Neural progenitor cell (in vitro differentiated cells): ENCODE measurements around the gene DNAJB11. TPM values are rescaled to one million over a fixed set of nuclear protein-coding genes. Genes with fewer than 3 reads are reported as not detected.
A peak's percentile ranks its signal among the peaks of the same experiment; 100 is the strongest.

Experiments used
- DNase-seq: peaks from one replicate; pipeline ENCODE4 v3.0.0-alpha.2; 2016; ENCODE audit warnings: low spot score
- H2AFZ ChIP-seq: fragments of 200-600 bp; sonication (generic); replicated peaks from 2 replicates; pipeline ENCODE4 v1.6.1; 2016; ENCODE audit warnings: antibody characterized with exemption
- H3F3A ChIP-seq: fragments of 200-600 bp; sonication (generic); 2 replicates; pipeline ENCODE4 v1.6.1; 2016; ENCODE audit warnings: antibody characterized with exemption, low read depth
- H3K27ac ChIP-seq: fragments of 200-600 bp; sonication (generic); 2 replicates; pipeline ENCODE4 v1.5.1; 2016; ENCODE audit warnings: mild to moderate bottlenecking
- H3K27me3 ChIP-seq: fragments of 200-600 bp; sonication (generic); 2 replicates; pipeline ENCODE4 v1.6.1; 2016; ENCODE audit warnings: mild to moderate bottlenecking, moderate library complexity
- H3K36me3 ChIP-seq: fragments of 200-600 bp; sonication (generic); 2 replicates; pipeline ENCODE4 v1.5.1; 2016
- H3K4me1 ChIP-seq: fragments of 200-600 bp; sonication (generic); 2 replicates; pipeline ENCODE4 v1.6.1; 2016; ENCODE audit warnings: mixed run types
- H3K4me2 ChIP-seq: fragments of 200-600 bp; sonication (generic); 2 replicates; pipeline ENCODE4 v1.6.1; 2016
- H3K4me3 ChIP-seq: fragments of 200-600 bp; sonication (generic); 2 replicates; pipeline ENCODE4 v1.5.1; 2016
- H3K79me2 ChIP-seq: fragments of 200-600 bp; sonication (generic); 2 replicates; pipeline ENCODE4 v1.6.1; 2016; ENCODE audit warnings: low read depth
- H3K9ac ChIP-seq: fragments of 200-600 bp; sonication (generic); 2 replicates; pipeline ENCODE4 v1.6.1; 2016
- H3K9me3 ChIP-seq: fragments of 200-600 bp; sonication (generic); 2 replicates; pipeline ENCODE4 v1.5.1; 2016; ENCODE audit warnings: low read depth
- H4K20me1 ChIP-seq: fragments of 200-600 bp; sonication (generic); 2 replicates; pipeline ENCODE4 v1.6.1; 2016; ENCODE audit warnings: low read depth
- H3K27ac Mint-ChIP-seq: 3 replicates; pipeline ENCODE4 v1.8.0; 2021; ENCODE audit warnings: mixed read lengths
- H3K27me3 Mint-ChIP-seq: 2 replicates; pipeline ENCODE4 v1.8.0; 2022; ENCODE audit warnings: low read depth, mild to moderate bottlenecking, inconsistent platforms, moderate library complexity, mixed read lengths; ENCODE audit not compliant: insufficient read depth
- H3K36me3 Mint-ChIP-seq: 3 replicates; pipeline ENCODE4 v1.8.0; 2021; ENCODE audit warnings: mixed read lengths
- H3K4me1 Mint-ChIP-seq: 3 replicates; pipeline ENCODE4 v1.8.0; 2021; ENCODE audit warnings: mixed read lengths
- H3K4me3 Mint-ChIP-seq: 3 replicates; pipeline ENCODE4 v1.8.0; 2021; ENCODE audit warnings: mild to moderate bottlenecking, moderate library complexity, mixed read lengths
- H3K9me3 Mint-ChIP-seq: 3 replicates; pipeline ENCODE4 v1.8.0; 2020; ENCODE audit warnings: mixed read lengths
- EZH2 ChIP-seq: fragments of 200-600 bp; sonication (generic); IDR thresholded peaks from 2 replicates; pipeline ENCODE4 v1.6.1; 2017; ENCODE audit warnings: antibody characterized with exemption, mild to moderate bottlenecking, moderate library complexity
- EZH2phosphoT487 ChIP-seq: fragments of 200-600 bp; sonication (generic); IDR thresholded peaks from 2 replicates; pipeline ENCODE4 v1.6.1; 2017; ENCODE audit warnings: antibody characterized with exemption
- total RNA-seq: library from RNA; depleted of rRNA; stranded (reverse); fragments of >200 nt; gene quantifications from 2 replicates; pipeline ENCODE4 v1.2.3, GENCODE V29; 2015; ENCODE audit warnings: low replicate concordance
- TF ChIP-seq, protein P1 (sequence below): fragments of 200-600 bp; sonication (generic); IDR thresholded peaks from 2 replicates; pipeline ENCODE4 v1.5.1; 2017; ENCODE audit warnings: antibody characterized with exemption, mild to moderate bottlenecking

Gene DNAJB11
- total RNA-seq, 1 donor from 2014 or later = 73.0 TPM

DNA sequence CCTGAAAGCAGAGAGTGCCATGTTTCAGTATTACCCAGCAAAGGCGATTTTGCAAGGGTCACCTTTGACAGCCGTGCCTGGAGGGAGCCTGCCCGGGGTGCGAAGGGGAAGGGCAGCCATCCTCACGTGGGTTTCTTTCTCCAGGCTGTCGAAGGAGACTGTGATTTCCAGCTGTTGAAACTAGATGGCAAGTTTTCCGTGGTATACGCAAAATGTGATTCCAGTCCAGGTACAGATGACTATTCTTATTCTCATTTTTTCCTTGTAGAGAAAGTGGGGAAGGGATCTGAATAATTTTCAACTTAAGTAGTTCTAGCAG, 45.7 kb downstream of the DNAJB11 start:
- H3K27me3 Mint-ChIP-seq = peaks cover 11% of the 10 kb centered on the region
- Histone ChIP-seq H2AFZ (no peak overlapping the region), H3K4me2 (no peak overlapping the region)

DNA sequence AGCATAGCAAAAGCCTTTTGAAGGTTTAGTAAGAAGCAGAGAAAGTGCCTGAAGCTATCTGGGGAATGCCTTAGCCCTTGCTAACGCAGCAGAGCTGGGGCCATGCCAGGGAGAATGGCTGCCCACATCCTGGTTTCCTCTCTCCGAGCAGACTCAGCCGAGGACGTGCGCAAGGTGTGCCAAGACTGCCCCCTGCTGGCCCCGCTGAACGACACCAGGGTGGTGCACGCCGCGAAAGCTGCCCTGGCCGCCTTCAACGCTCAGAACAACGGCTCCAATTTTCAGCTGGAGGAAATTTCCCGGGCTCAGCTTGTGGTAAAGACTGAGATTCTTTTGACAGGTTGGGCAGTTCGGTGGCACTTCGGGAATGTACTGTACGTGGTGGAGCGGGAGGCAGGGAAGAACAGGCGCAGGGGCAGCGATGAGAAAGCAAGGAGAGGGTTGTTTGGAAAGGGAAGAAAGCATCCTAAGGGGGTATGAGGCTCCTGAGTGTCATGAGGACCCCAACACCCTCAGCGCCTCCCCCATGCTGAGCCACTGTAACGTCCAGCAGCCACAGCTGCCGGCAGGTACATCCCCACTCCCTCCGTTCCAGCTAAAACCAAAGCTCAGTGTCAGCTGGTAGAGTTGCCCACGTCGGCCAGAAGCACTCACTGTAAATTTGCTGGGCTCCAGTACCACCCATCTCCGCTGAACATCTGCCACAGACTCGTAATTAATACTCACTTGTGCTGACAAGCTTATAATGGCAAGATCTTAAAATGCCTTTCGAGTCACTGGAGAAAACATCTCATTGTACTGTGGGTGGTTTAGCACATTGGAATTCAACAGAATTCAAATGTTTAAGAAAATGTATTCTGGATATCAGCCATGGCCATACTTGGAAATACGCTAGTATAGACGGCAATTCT, 46.8 kb downstream of the DNAJB11 start:
- Mint-ChIP-seq H3K4me1 (peaks cover 3% of the 10 kb centered on the region), H3K36me3 (no peaks in the 10 kb centered on the region), H3K27ac (peak overlapping the region; percentile 4), H3K9me3 (no peaks in the 10 kb centered on the region), H3K4me3 (no peak overlapping the region), H3K27me3 (peaks cover 13% of the 10 kb centered on the region)
- peaks cover 24% of the 10 kb centered on the region for H3K27me3 ChIP-seq
- no peaks in the 10 kb centered on the region for H4K20me1 ChIP-seq
- TF ChIP-seq EZH2 (no peak), EZH2phosphoT487 (no peak)
- TF ChIP-seq, protein P1, sequence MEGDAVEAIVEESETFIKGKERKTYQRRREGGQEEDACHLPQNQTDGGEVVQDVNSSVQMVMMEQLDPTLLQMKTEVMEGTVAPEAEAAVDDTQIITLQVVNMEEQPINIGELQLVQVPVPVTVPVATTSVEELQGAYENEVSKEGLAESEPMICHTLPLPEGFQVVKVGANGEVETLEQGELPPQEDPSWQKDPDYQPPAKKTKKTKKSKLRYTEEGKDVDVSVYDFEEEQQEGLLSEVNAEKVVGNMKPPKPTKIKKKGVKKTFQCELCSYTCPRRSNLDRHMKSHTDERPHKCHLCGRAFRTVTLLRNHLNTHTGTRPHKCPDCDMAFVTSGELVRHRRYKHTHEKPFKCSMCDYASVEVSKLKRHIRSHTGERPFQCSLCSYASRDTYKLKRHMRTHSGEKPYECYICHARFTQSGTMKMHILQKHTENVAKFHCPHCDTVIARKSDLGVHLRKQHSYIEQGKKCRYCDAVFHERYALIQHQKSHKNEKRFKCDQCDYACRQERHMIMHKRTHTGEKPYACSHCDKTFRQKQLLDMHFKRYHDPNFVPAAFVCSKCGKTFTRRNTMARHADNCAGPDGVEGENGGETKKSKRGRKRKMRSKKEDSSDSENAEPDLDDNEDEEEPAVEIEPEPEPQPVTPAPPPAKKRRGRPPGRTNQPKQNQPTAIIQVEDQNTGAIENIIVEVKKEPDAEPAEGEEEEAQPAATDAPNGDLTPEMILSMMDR = peak; percentile 86
- H3K9me3 ChIP-seq = no peaks in the 10 kb centered on the region
- no peak overlapping the region for H3K9ac ChIP-seq
- H2AFZ ChIP-seq = peak overlapping the region; percentile 99
- H3F3A ChIP-seq = peaks cover 3% of the 10 kb centered on the region
- peak overlapping the region; percentile 51 for H3K4me2 ChIP-seq
- H3K4me3 ChIP-seq = no peak overlapping the region
- no peak overlapping the region for H3K27ac ChIP-seq
- H3K36me3 ChIP-seq = no peaks in the 10 kb centered on the region
- no peaks in the 10 kb centered on the region for H3K4me1 ChIP-seq
- DNase-seq = peak; percentile 86
- H3K79me2 ChIP-seq = no peaks in the 10 kb centered on the region

More for the DNA sequence above, 45.7 kb downstream of the DNAJB11 start:
- Mint-ChIP-seq H3K36me3 (no peaks in the 10 kb centered on the region), H3K4me1 (peaks cover 3% of the 10 kb centered on the region), H3K27ac (no peak overlapping the region), H3K9me3 (no peaks in the 10 kb centered on the region), H3K4me3 (no peak overlapping the region)
- Histone ChIP-seq H3K27ac (no peak overlapping the region), H4K20me1 (no peaks in the 10 kb centered on the region), H3K79me2 (no peaks in the 10 kb centered on the region), H3K4me1 (no peaks in the 10 kb centered on the region), H3K36me3 (no peaks in the 10 kb centered on the region), H3K9ac (no peak overlapping the region), H3K9me3 (no peaks in the 10 kb centered on the region), H3F3A (peaks cover 3% of the 10 kb centered on the region), H3K27me3 (peaks cover 24% of the 10 kb centered on the region), H3K4me3 (no peak overlapping the region)
- TF ChIP-seq, protein P1 = no peak
- TF ChIP-seq EZH2phosphoT487 (no peak), EZH2 (no peak)
- DNase-seq = no peak

DNA sequence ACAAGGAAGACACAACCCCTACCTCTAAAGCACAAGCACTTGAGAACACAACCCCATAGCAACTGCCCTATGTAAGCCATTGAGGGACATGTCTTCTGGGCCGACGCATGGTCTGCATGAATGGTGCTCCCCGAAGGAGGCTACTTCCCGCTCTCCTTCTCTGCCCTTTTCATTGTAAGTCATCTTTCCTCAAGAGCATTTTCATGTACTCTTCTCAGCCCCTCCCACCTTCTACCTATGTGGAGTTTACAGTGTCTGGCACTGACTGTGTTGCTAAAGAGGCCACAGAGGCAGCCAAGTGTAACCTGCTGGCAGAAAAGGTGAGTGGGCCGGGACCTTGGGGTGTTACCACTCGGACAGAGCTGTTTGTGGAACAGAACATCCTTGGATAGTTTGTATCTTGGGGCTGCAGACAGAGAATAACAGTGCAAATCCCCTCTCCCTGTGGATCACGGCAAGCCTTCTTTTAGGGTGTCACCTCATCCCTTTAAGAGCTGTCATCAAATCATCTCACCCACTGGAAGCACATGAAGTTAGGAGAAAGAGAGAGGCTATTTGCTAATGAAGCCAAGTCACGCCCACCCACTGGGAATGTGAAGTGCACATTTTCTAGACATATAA, 47.9 kb downstream of the DNAJB11 start:
- no peak overlapping the region for H3K9ac ChIP-seq
- no peaks in the 10 kb centered on the region for H3K36me3 ChIP-seq
- Mint-ChIP-seq H3K4me1 (peaks cover 3% of the 10 kb centered on the region), H3K27ac (no peak overlapping the region), H3K9me3 (no peaks in the 10 kb centered on the region), H3K36me3 (no peaks in the 10 kb centered on the region), H3K4me3 (no peak overlapping the region), H3K27me3 (peaks cover 10% of the 10 kb centered on the region)
- no peak overlapping the region for H2AFZ ChIP-seq
- H3K27ac ChIP-seq = no peak overlapping the region
- H3K4me2 ChIP-seq = no peak overlapping the region
- H3K4me3 ChIP-seq = no peak overlapping the region
- peaks cover 26% of the 10 kb centered on the region for H3K27me3 ChIP-seq
- TF ChIP-seq, protein P1 = no peak
- TF ChIP-seq EZH2 (no peak), EZH2phosphoT487 (no peak)
- H3K4me1 ChIP-seq = no peaks in the 10 kb centered on the region
- peaks cover 3% of the 10 kb centered on the region for H3F3A ChIP-seq
- H3K9me3 ChIP-seq = no peaks in the 10 kb centered on the region
- no peaks in the 10 kb centered on the region for H4K20me1 ChIP-seq
- no peak for DNase-seq
- no peaks in the 10 kb centered on the region for H3K79me2 ChIP-seq
